Natural killer cell (primary cell): Measurements from ENCODE around the gene KIF21B. TPM values are rescaled to one million over a fixed set of nuclear protein-coding genes. Genes with fewer than 3 reads are reported as not detected.

Experiments used
- ATAC-seq, 3 donors: fragments of 150-1000 bp in 2 of 3; fragments of 200-7000 bp in 1 of 3; cut with Tn5 transposase; 1 replicate in 1 of 3; 2 replicates in 2 of 3; pipeline ENCODE4 v1.10.0; 2021; ENCODE audit warnings: mild to moderate bottlenecking in 2 of 3, moderate library complexity in 2 of 3
- DNase-seq, 2 donors: peaks; one replicate each; pipeline versions ENCODE4 v3.0.0 to v3.0.0-alpha.2; 2013 to 2021; ENCODE audit warnings: mixed read lengths in 1 of 2
- H3K27ac ChIP-seq: one replicate; pipeline ENCODE4 v1.5.1; 2013; ENCODE audit warnings: mild to moderate bottlenecking, low read length
- H3K27me3 ChIP-seq: one replicate; pipeline ENCODE4 v1.6.1; 2013; ENCODE audit warnings: low read length; ENCODE audit not compliant: control insufficient read depth, insufficient read depth
- H3K36me3 ChIP-seq: one replicate; pipeline ENCODE4 v1.6.1; 2013; ENCODE audit warnings: low read length; ENCODE audit not compliant: control insufficient read depth, insufficient read depth
- H3K4me1 ChIP-seq: one replicate; pipeline ENCODE4 v1.6.1; 2013; ENCODE audit warnings: low read length; ENCODE audit not compliant: control insufficient read depth, insufficient read depth
- H3K4me3 ChIP-seq: one replicate; pipeline ENCODE4 v1.5.1; 2013; ENCODE audit warnings: low read length
- H3K9me3 ChIP-seq: one replicate; pipeline ENCODE4 v1.6.1; 2013; ENCODE audit warnings: low read length; ENCODE audit not compliant: control insufficient read depth, insufficient read depth
- H3K27ac Mint-ChIP-seq, 2 donors: one replicate each; pipeline ENCODE4 v1.8.0; 2022; ENCODE audit warnings: mild to moderate bottlenecking in 2 of 2, mixed read lengths in 2 of 2, moderate library complexity in 1 of 2
- H3K27me3 Mint-ChIP-seq, 2 donors: one replicate each; pipeline ENCODE4 v1.8.0; 2022; ENCODE audit warnings: low read depth in 2 of 2, mixed read lengths in 2 of 2
- H3K36me3 Mint-ChIP-seq: one replicate; pipeline ENCODE4 v1.8.0; 2022; ENCODE audit warnings: mixed read lengths
- H3K4me1 Mint-ChIP-seq, 2 donors: one replicate each; pipeline ENCODE4 v1.8.0; 2022; ENCODE audit warnings: mixed read lengths in 2 of 2
- H3K4me3 Mint-ChIP-seq: one replicate; pipeline ENCODE4 v1.8.0; 2022; ENCODE audit warnings: mild to moderate bottlenecking, moderate library complexity, mixed read lengths
- H3K9me3 Mint-ChIP-seq, 2 donors: one replicate each; pipeline ENCODE4 v1.8.0; 2022; ENCODE audit warnings: mixed read lengths in 2 of 2
- CTCF ChIP-seq: fragments of 200-600 bp; IDR thresholded peaks from one replicate; pipeline ENCODE4 v1.8.0; 2022; ENCODE audit warnings: antibody characterized with exemption
- WGBS: methylation state at CpG from one replicate; pipeline ENCODE4 v1.1.7; 2013; ENCODE audit warnings: missing lambda C conversion rate; ENCODE audit not compliant: insufficient coverage; 5-methylcytosine and 5-hydroxymethylcytosine counted together
- intact Hi-C: fragments of 100-400 bp; cut with micrococcal nuclease; formaldehyde crosslinking; loops from one replicate; pipeline ENCODE4 v1.14.2; 2022
- total RNA-seq, 4 donors: library from RNA; stranded (reverse); fragments of 120-200 nt in 1 of 4; gene quantifications; one replicate each; pipeline versions ENCODE4 v1.2.3 to v1.2.4, GENCODE V29; 2013 to 2022

Gene KIF21B
- total RNA-seq, 3 donors from 2014 or later (not counting 1 experiment from before 2014, with no cell fraction given) = 102 to 129 (median 126) TPM

- H3K27ac Mint-ChIP-seq = no peak overlapping the region
- 86% methylated on average over 8 of the region's 8 CpGs for WGBS
- Histone ChIP-seq H3K27me3 (no peaks in the 10 kb centered on the region), H3K9me3 (no peaks in the 10 kb centered on the region), H3K4me1 (no peaks in the 10 kb centered on the region), H3K36me3 (no peaks in the 10 kb centered on the region), H3K4me3 (no peak overlapping the region), H3K27ac (no peak overlapping the region)
- intact Hi-C loops = no loop called here
- no peak for TF ChIP-seq CTCF
- DNase-seq = no peak
- no peaks in the 10 kb centered on the region for H3K9me3 Mint-ChIP-seq
- H3K4me1 Mint-ChIP-seq = no peaks in the 10 kb centered on the region
- H3K27me3 Mint-ChIP-seq = no peaks in the 10 kb centered on the region
- no peaks in the 10 kb centered on the region for H3K36me3 Mint-ChIP-seq
- no peak overlapping the region for H3K4me3 Mint-ChIP-seq
- ATAC-seq = no peak
Measured at GRCh38 chr1:201064806-201065205, 41.3 kb upstream of the KIF21B start.

- H3K9me3 Mint-ChIP-seq = no peaks in the 10 kb centered on the region
- DNase-seq (no peak), ATAC-seq (no peak)
- H3K27ac Mint-ChIP-seq = no peak overlapping the region
- H3K4me3 ChIP-seq = no peak overlapping the region
- no peaks in the 10 kb centered on the region for H3K36me3 Mint-ChIP-seq
- no peaks in the 10 kb centered on the region for H3K4me1 Mint-ChIP-seq
- H3K4me1 ChIP-seq = no peaks in the 10 kb centered on the region
- no peak for TF ChIP-seq CTCF
- no peaks in the 10 kb centered on the region for H3K27me3 Mint-ChIP-seq
- no peak overlapping the region for H3K4me3 Mint-ChIP-seq
- intact Hi-C loops = no loop called here
- no peak overlapping the region for H3K27ac ChIP-seq
- 90% methylated on average over 7 of the region's 7 CpGs for WGBS
- no peaks in the 10 kb centered on the region for H3K27me3 ChIP-seq
- H3K9me3 ChIP-seq = no peaks in the 10 kb centered on the region
- H3K36me3 ChIP-seq = no peaks in the 10 kb centered on the region
Measured at GRCh38 chr1:201063145-201063544, 39.6 kb upstream of the KIF21B start.

GRCh38 chr1:201062511-201063091 is 39.1 kb upstream of the KIF21B start:
- Mint-ChIP-seq H3K27ac (no peak overlapping the region), H3K4me3 (no peak overlapping the region), H3K4me1 (no peaks in the 10 kb centered on the region), H3K9me3 (no peaks in the 10 kb centered on the region), H3K36me3 (no peaks in the 10 kb centered on the region), H3K27me3 (no peaks in the 10 kb centered on the region)
- DNase-seq = no peak
- 70% methylated on average over 8 of the region's 8 CpGs for WGBS
- Histone ChIP-seq H3K36me3 (no peaks in the 10 kb centered on the region), H3K27ac (no peak overlapping the region), H3K9me3 (no peaks in the 10 kb centered on the region), H3K27me3 (no peaks in the 10 kb centered on the region), H3K4me1 (no peaks in the 10 kb centered on the region), H3K4me3 (no peak overlapping the region)
- ATAC-seq = no peak
- TF ChIP-seq CTCF = no peak
- intact Hi-C loops = no loop called here

GRCh38 chr1:201061886-201062285 is 38.4 kb upstream of the KIF21B start:
- no peak overlapping the region for H3K4me3 Mint-ChIP-seq
- DNase-seq (no peak), ATAC-seq (no peak)
- H3K36me3 ChIP-seq = no peaks in the 10 kb centered on the region
- WGBS = 94% methylated on average over 12 of the region's 12 CpGs
- H3K27me3 Mint-ChIP-seq = peaks cover 0 to 2% of the 10 kb centered on the region in 2 donors
- H3K4me3 ChIP-seq = no peak overlapping the region
- H3K27me3 ChIP-seq = no peaks in the 10 kb centered on the region
- no peaks in the 10 kb centered on the region for H3K9me3 Mint-ChIP-seq
- intact Hi-C loops = no loop called here
- no peaks in the 10 kb centered on the region for H3K9me3 ChIP-seq
- H3K4me1 ChIP-seq = no peaks in the 10 kb centered on the region
- H3K36me3 Mint-ChIP-seq = no peaks in the 10 kb centered on the region
- H3K27ac Mint-ChIP-seq = no peak overlapping the region
- H3K4me1 Mint-ChIP-seq = no peaks in the 10 kb centered on the region
- H3K27ac ChIP-seq = no peak overlapping the region
- no peak for TF ChIP-seq CTCF
